HepG2 (cell line): ENCODE data around the gene GPAM. TPM values are rescaled to one million over a fixed set of nuclear protein-coding genes. Genes with fewer than 3 reads are reported as not detected.

Experiments used
- ATAC-seq: fragments of 200-7000 bp; cut with Tn5 transposase; 3 replicates; pipeline ENCODE4 v1.9.1; 2020; ENCODE audit warnings: mild to moderate bottlenecking, moderate library complexity
- BruUV-seq: library from RNA; stranded (reverse); fragments of 400-500 nt; replicated peaks from 2 replicates; lab custom pipeline; 2021; lab: Mats Ljungman, UMichigan
- CTCF ChIA-PET: fragments of 300-600 bp; formaldehyde crosslinking; extraction: SDS; loops from one replicate; lab custom pipeline; 2021; ENCODE audit warnings: low total read pairs, inconsistent platforms, low intra/inter-chr PET ratio; lab: Yijun Ruan, JAX
- POLR2A ChIA-PET: fragments of 350-600 bp; sonication (Branson Sonifier 250); formaldehyde crosslinking; loops from one replicate; lab custom pipeline; 2020; ENCODE audit warnings: antibody characterized with exemption, inconsistent platforms; lab: Yijun Ruan, JAX
- DNase-seq: peaks from one replicate; pipeline ENCODE4 v3.0.0-alpha.2; 2015; ENCODE audit warnings: low spot score
- FAIRE-seq: peaks from 3 replicates; lab custom pipeline; 2011; peaks lifted over from hg19 to GRCh38; lab: Jason Lieb, UNC
- H2AFZ ChIP-seq: one replicate; pipeline ENCODE4 v1.6.1; 2011; ENCODE audit warnings: low read length, inconsistent platforms
- H3K27ac ChIP-seq: fragments of 300-600 bp; 3 replicates; pipeline ENCODE4 v1.8.0; 2011; ENCODE audit warnings: mixed run types, mild to moderate bottlenecking, mixed read lengths, low read length, inconsistent platforms; ENCODE audit not compliant: insufficient read depth; ENCODE audit errors: extremely low read length
- H3K27me3 ChIP-seq, 2 experiments: fragments of 200-600 bp in 1 of 2; 2 replicates in 1 of 2; 3 replicates in 1 of 2; pipeline versions ENCODE4 v1.6.0 to v1.8.0; 2011; ENCODE audit warnings: low read length in 2 of 2, mild to moderate bottlenecking in 2 of 2, moderate library complexity in 2 of 2, inconsistent platforms in 1 of 2; ENCODE audit not compliant: insufficient read depth in 2 of 2, control insufficient read depth in 1 of 2
- H3K36me3 ChIP-seq, 2 experiments: fragments of 200-600 bp in 1 of 2; replicated peaks in 1 of 2; 2 replicates in 1 of 2; 3 replicates in 1 of 2; pipeline versions ENCODE4 v1.5.1 to v1.8.0; 2011; ENCODE audit warnings: low read length in 2 of 2, inconsistent platforms in 1 of 2; ENCODE audit not compliant: insufficient read depth in 2 of 2, control insufficient read depth in 1 of 2
- H3K4me1 ChIP-seq: 2 replicates; pipeline ENCODE4 v1.5.1; 2012; ENCODE audit warnings: low read length, inconsistent platforms; ENCODE audit not compliant: insufficient read depth
- H3K4me2 ChIP-seq: 2 replicates; pipeline ENCODE4 v1.6.0; 2011; ENCODE audit warnings: low read depth, low read length, inconsistent platforms
- H3K4me3 ChIP-seq, 3 experiments: fragments of 200-600 bp in 1 of 3; sonication (generic), shearing (Covaris generic) in 1 of 3; replicated peaks in 1 of 3; 2 replicates each; pipeline ENCODE4 v1.5.1; 2011 to 2016; ENCODE audit warnings: low read length in 3 of 3, inconsistent platforms in 2 of 3, low read depth in 2 of 3, mild to moderate bottlenecking in 2 of 3, control low read depth in 1 of 3, mixed read lengths in 1 of 3; ENCODE audit not compliant: insufficient read depth in 1 of 3
- H3K79me2 ChIP-seq: one replicate; pipeline ENCODE4 v1.6.1; 2011; ENCODE audit warnings: low read length, inconsistent platforms; ENCODE audit not compliant: insufficient read depth
- H3K9ac ChIP-seq: 2 replicates; pipeline ENCODE4 v1.6.0; 2011; ENCODE audit warnings: mild to moderate bottlenecking, low read depth, low read length, inconsistent platforms; ENCODE audit not compliant: insufficient read depth
- H3K9me3 ChIP-seq: 2 replicates; pipeline ENCODE4 v1.5.1; 2012; ENCODE audit warnings: mild to moderate bottlenecking, low read length
- H4K20me1 ChIP-seq: 2 replicates; pipeline ENCODE4 v1.6.0; 2011; ENCODE audit warnings: inconsistent platforms, mild to moderate bottlenecking, low read length, moderate library complexity; ENCODE audit not compliant: insufficient read depth
- MAFF ChIP-seq: IDR thresholded peaks from 2 replicates; pipeline ENCODE4 v1.6.1; 2011; ENCODE audit warnings: low read depth, low read length, improper control_type of control experiment
- MAFK ChIP-seq, 2 experiments: IDR thresholded peaks in 1 of 2; conservative IDR thresholded peaks in 1 of 2; 2 replicates each; pipeline ENCODE4 v1.6.1; 2011; ENCODE audit warnings: improper control_type of control experiment in 2 of 2, low read length in 2 of 2
- MAX ChIP-seq: IDR thresholded peaks from 2 replicates; pipeline ENCODE4 v1.6.1; 2012; ENCODE audit warnings: inconsistent platforms
- MED13 ChIP-seq: sonication (generic); formaldehyde crosslinking; IDR thresholded peaks from 2 replicates; pipeline ENCODE4 v1.5.0; 2020; ENCODE audit warnings: missing genetic modification reagents
- POLR2A ChIP-seq, 2 experiments: IDR thresholded peaks; 2 replicates each; pipeline ENCODE4 v1.6.1; 2011; ENCODE audit warnings: low read depth in 2 of 2, low read length in 2 of 2, mild to moderate bottlenecking in 1 of 2, moderate library complexity in 1 of 2; ENCODE audit not compliant: insufficient read depth in 1 of 2
- PREB ChIP-seq: sonication (generic); formaldehyde crosslinking; IDR thresholded peaks from 2 replicates; pipeline ENCODE4 v1.4.0; 2020; ENCODE audit warnings: missing genetic modification reagents
- SMAD9 ChIP-seq: sonication (generic); formaldehyde crosslinking; IDR thresholded peaks from 2 replicates; pipeline ENCODE4 v1.5.1; 2020; ENCODE audit warnings: mild to moderate bottlenecking, missing genetic modification reagents
- SNAI1 ChIP-seq: sonication (generic); formaldehyde crosslinking; IDR thresholded peaks from 2 replicates; pipeline ENCODE4 v1.5.0; 2020; ENCODE audit warnings: mild to moderate bottlenecking, missing genetic modification reagents, borderline replicate concordance
- SNAPC5 ChIP-seq: sonication (generic); formaldehyde crosslinking; IDR thresholded peaks from 2 replicates; pipeline ENCODE4 v1.8.1; 2023; ENCODE audit warnings: mild to moderate bottlenecking, missing genetic modification reagents, borderline replicate concordance
- ZNF326 ChIP-seq: sonication (generic); formaldehyde crosslinking; IDR thresholded peaks from 2 replicates; pipeline ENCODE4 v1.4.0; 2020; ENCODE audit warnings: missing genetic modification reagents, borderline replicate concordance
- ZNF747 ChIP-seq: sonication (generic); formaldehyde crosslinking; IDR thresholded peaks from 2 replicates; pipeline ENCODE4 v1.8.1; 2023; ENCODE audit warnings: missing genetic modification reagents, mild to moderate bottlenecking, borderline replicate concordance
- ZNF768 ChIP-seq: sonication (generic); formaldehyde crosslinking; IDR thresholded peaks from 2 replicates; pipeline ENCODE4 v1.4.0; 2020; ENCODE audit warnings: missing genetic modification reagents
- ZSCAN22 ChIP-seq: sonication (generic); formaldehyde crosslinking; IDR thresholded peaks from 2 replicates; pipeline ENCODE4 v1.4.0; 2020; ENCODE audit warnings: mild to moderate bottlenecking, missing genetic modification reagents
- WGBS: methylation state at CpG from one replicate; pipeline ENCODE4 v1.1.6; 2017; ENCODE audit warnings: low lambda C conversion rate; 5-methylcytosine and 5-hydroxymethylcytosine counted together
- in situ Hi-C: cut with HindIII; loops from 2 replicates; pipeline ENCODE4 v1.10.0; 2017; ENCODE audit warnings: low pct_unique_long_range_greater_than_20kb; ENCODE audit not compliant: extremely low pct_ligation_motif_present
- intact Hi-C: fragments of 100-400 bp; cut with micrococcal nuclease; formaldehyde crosslinking; loops from one replicate; pipeline ENCODE4 v1.10.0; 2022; ENCODE audit not compliant: unreplicated experiment
- polyA plus RNA-seq, 8 experiments: library from polyadenylated mRNA; depleted of rRNA in 3 of 8; stranded (reverse) in 7 of 8; unstranded in 1 of 8; fragments of >200 nt; fragmentation: Illumina TruSeq in 4 of 8; extraction: Trizol in 4 of 8; gene quantifications; 2 replicates each; pipeline versions ENCODE4 v1.2.1 to v1.2.3, GENCODE V29; 2011 to 2016; ENCODE audit warnings: low read depth in 4 of 8, missing spikeins in 1 of 8, mixed read lengths in 1 of 8; ENCODE audit not compliant: insufficient read depth in 1 of 8
- total RNA-seq, 5 experiments: library from RNA; depleted of rRNA; stranded (reverse); fragments of >200 nt; fragmentation: Illumina TruSeq; extraction: Trizol; gene quantifications; 2 replicates each; pipeline ENCODE4 v1.2.3, GENCODE V29; 2016; ENCODE audit warnings: low read depth in 1 of 5
- TF ChIP-seq, protein P1 (sequence below), 2 experiments: IDR thresholded peaks; 2 replicates each; pipeline ENCODE4 v1.6.1; 2011 to 2012; ENCODE audit warnings: low read length in 2 of 2, borderline replicate concordance in 1 of 2, low read depth in 1 of 2, mild to moderate bottlenecking in 1 of 2, moderate library complexity in 1 of 2

GPAM gene
- total and polyA plus RNA-seq, 2 of the 13 experiments (the other 11 are each of a cell fraction or from before 2014, with no cell fraction given): 36.8 to 140 TPM

DNA sequence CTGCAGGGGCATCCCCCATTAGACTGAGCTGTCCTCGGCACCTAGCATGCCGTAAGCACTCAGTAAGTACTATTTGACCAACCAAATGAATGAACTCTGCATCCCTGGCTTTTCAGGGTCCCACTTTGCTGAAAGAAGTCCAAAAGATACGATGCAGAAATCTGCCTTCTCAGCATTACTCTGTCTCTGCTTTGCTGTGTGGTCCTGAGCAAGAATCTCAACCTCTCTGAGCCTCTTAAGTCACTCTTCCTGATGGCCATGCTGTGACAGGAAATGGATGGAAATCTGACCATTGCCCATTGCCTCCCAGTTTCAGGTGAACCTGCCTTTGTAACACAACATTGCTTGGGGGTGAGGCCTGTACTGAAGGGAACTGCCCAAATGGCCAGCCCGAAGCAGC, 48.0 kb downstream of the GPAM start:
- ChIA-PET POLR2A (interaction anchor here (2.7 kb wide), 1 partner anchor 379 kb away, joined by 6 read pairs; no protein-coding TSS in a partner anchor), CTCF (no interaction called here)
- Histone ChIP-seq H3K79me2 (no peaks in the 10 kb centered on the region), H3K9ac (no peak overlapping the region), H4K20me1 (no peaks in the 10 kb centered on the region), H3K9me3 (no peaks in the 10 kb centered on the region), H3K27me3 (no peaks in the 10 kb centered on the region), H2AFZ (no peak overlapping the region), H3K4me3 (no peak overlapping the region), H3K36me3 (peaks cover 2 to 27% of the 10 kb centered on the region in 2 experiments; a peak in 4 of 5 replicates), H3K4me1 (no peaks in the 10 kb centered on the region), H3K27ac (no peak overlapping the region), H3K4me2 (no peak overlapping the region)
- no TSS peak for BruUV-seq
- intact Hi-C loops: loop anchor here (5.0 kb wide), 1 partner anchor 378 kb away; no protein-coding TSS in a partner anchor
- TF ChIP-seq MAFK (conservative IDR thresholded peaks at IDR 0.05 in 1 of 2, IDR thresholded peaks at IDR 0.05 in 1 of 2; ENCODE audit: low read length in 2 of 2) (peak; percentile 50 to 64; a peak in 3 of 4 replicates), ZNF768 (CRISPR knock-in tag) (peak; percentile 82; the same call in 1 of the 2 replicates), ZNF747 (CRISPR knock-in tag) (no peak), MAFF (peak; percentile 56)
- in situ Hi-C loops: loop anchor here (5.0 to 25.0 kb wide), 3 partner anchors 177 to 381 kb away; partner anchors contain the start of genes VTI1A and ZDHHC6
- no peak for ATAC-seq
- FAIRE-seq: no peak
- WGBS: 95% methylated on average over 3 of the region's 4 CpGs
- no peak for DNase-seq

DNA sequence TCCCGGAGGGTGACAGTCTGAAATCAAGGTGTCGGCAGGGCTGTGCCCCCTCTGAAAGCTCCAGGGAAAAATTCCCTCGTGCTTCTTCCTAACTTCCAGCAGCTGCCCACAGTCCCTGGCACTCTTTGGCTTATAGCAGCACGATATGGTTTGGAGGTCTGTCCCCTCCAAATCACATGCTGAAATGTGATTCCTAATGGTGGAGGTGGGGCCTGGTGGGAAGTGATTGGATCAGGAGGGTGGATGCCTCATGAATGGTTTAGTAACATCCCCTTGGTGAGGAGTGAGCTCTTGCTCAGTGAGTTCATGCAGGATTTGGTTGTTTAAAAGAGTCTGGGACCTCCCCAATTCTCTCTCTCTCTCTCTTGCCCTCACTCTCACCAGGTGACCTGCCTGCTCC, 51.1 kb downstream of the GPAM start:
- H2AFZ ChIP-seq: no peak overlapping the region
- ATAC-seq: no peak
- ChIA-PET POLR2A (no interaction called here), CTCF (no interaction called here)
- no peaks in the 10 kb centered on the region for H3K9me3 ChIP-seq
- H3K36me3 ChIP-seq: peaks cover 2 to 15% of the 10 kb centered on the region in 2 experiments; a peak in 3 of 5 replicates
- H3K27ac ChIP-seq: no peak overlapping the region
- no peak overlapping the region for H3K4me3 ChIP-seq
- H4K20me1 ChIP-seq: no peaks in the 10 kb centered on the region
- no peaks in the 10 kb centered on the region for H3K4me1 ChIP-seq
- no peak overlapping the region for H3K9ac ChIP-seq
- H3K27me3 ChIP-seq: no peaks in the 10 kb centered on the region
- DNase-seq: no peak
- intact Hi-C loops (no loop called here), in situ Hi-C loops (loop anchor here (10.0 to 25.0 kb wide), 2 partner anchors 305 to 378 kb away; partner anchors contain the start of genes VTI1A and ZDHHC6)
- H3K79me2 ChIP-seq: no peaks in the 10 kb centered on the region
- BruUV-seq: no TSS peak
- no peak for FAIRE-seq
- no peak overlapping the region for H3K4me2 ChIP-seq
- 75% methylated on average over 4 of the region's 4 CpGs for WGBS
- TF ChIP-seq, protein P1, sequence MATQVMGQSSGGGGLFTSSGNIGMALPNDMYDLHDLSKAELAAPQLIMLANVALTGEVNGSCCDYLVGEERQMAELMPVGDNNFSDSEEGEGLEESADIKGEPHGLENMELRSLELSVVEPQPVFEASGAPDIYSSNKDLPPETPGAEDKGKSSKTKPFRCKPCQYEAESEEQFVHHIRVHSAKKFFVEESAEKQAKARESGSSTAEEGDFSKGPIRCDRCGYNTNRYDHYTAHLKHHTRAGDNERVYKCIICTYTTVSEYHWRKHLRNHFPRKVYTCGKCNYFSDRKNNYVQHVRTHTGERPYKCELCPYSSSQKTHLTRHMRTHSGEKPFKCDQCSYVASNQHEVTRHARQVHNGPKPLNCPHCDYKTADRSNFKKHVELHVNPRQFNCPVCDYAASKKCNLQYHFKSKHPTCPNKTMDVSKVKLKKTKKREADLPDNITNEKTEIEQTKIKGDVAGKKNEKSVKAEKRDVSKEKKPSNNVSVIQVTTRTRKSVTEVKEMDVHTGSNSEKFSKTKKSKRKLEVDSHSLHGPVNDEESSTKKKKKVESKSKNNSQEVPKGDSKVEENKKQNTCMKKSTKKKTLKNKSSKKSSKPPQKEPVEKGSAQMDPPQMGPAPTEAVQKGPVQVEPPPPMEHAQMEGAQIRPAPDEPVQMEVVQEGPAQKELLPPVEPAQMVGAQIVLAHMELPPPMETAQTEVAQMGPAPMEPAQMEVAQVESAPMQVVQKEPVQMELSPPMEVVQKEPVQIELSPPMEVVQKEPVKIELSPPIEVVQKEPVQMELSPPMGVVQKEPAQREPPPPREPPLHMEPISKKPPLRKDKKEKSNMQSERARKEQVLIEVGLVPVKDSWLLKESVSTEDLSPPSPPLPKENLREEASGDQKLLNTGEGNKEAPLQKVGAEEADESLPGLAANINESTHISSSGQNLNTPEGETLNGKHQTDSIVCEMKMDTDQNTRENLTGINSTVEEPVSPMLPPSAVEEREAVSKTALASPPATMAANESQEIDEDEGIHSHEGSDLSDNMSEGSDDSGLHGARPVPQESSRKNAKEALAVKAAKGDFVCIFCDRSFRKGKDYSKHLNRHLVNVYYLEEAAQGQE (IDR thresholded peaks at IDR 0.05; ENCODE audit: borderline replicate concordance in 1 of 2, low read depth in 1 of 2, low read length in 2 of 2): no peak
- TF ChIP-seq MAX (no peak), SNAPC5 (no peak), PREB (CRISPR knock-in tag) (no peak), POLR2A (IDR thresholded peaks at IDR 0.05; ENCODE audit: insufficient read depth in 1 of 2, low read depth in 2 of 2, low read length in 2 of 2) (0 out of 4 replicates have a peak, but pooled peaks of 1 of the 2 experiments have one; percentile 18), ZSCAN22 (CRISPR knock-in tag) (no peak), ZNF326 (CRISPR knock-in tag) (no peak), SNAI1 (CRISPR knock-in tag) (no peak), MED13 (CRISPR knock-in tag) (no peak), SMAD9 (CRISPR knock-in tag) (no peak)
